ENCODE results near the gene TECR.
"Not testable (repeated sequence)": the region's sequence is repeated elsewhere in the genome, so short reads cannot be mapped to it uniquely, and the experiment has no call there.

Gene TECR

GRCh38 chr19:14561847-14562351 lies 32.5 kb downstream of the TECR start:
- no peak for DNase-seq (ENCODE audit: low read depth)

- DNase-seq (ENCODE audit: low read depth) = no peak
These were observed 33.5 kb downstream of the TECR start for GRCh38 chr19:14562660-14563589.

GRCh38 chr19:14563590-14563926 lies 34.2 kb downstream of the TECR start:
- no peak for DNase-seq (ENCODE audit: low read depth)

- DNase-seq (ENCODE audit: low read depth) = no peak
These were observed 34.7 kb downstream of the TECR start for GRCh38 chr19:14563989-14564651.

GRCh38 chr19:14564652-14565297 lies 35.4 kb downstream of the TECR start:
- not testable (repeated sequence) for DNase-seq (ENCODE audit: low read depth)

GRCh38 chr19:14565298-14565679 lies 35.9 kb downstream of the TECR start:
- DNase-seq (ENCODE audit: low read depth) = no peak

GRCh38 chr19:14565765-14566711 lies 36.6 kb downstream of the TECR start:
- no peak for DNase-seq (ENCODE audit: low read depth)

- no peak for DNase-seq (ENCODE audit: low read depth)
These were observed 37.3 kb downstream of the TECR start for GRCh38 chr19:14566712-14567077.

GRCh38 chr19:14567079-14567478 lies 37.7 kb downstream of the TECR start:
- no peak for DNase-seq (ENCODE audit: low read depth)

- no peak for DNase-seq (ENCODE audit: low read depth)
These were observed 41.6 kb downstream of the TECR start for GRCh38 chr19:14570864-14571527.

GRCh38 chr19:14571695-14572490 lies 42.5 kb downstream of the TECR start, which contains the start of gene NDUFB7:
TSS of gene NDUFB7 (minus strand) at chr19:14572066. CDS start at chr19:14572000, 66 bp downstream.
- peak; percentile 87 for DNase-seq (ENCODE audit: low read depth)

GRCh38 chr19:14575428-14575980 lies 46.1 kb downstream of the TECR start:
- DNase-seq (ENCODE audit: low read depth) = no peak

- DNase-seq (ENCODE audit: low read depth) = no peak
These were observed 47.0 kb downstream of the TECR start for GRCh38 chr19:14576363-14576762.

GRCh38 chr19:14577264-14577663 lies 47.9 kb downstream of the TECR start:
- DNase-seq (ENCODE audit: low read depth) = no peak

GRCh38 chr19:14577885-14578427 lies 48.6 kb downstream of the TECR start:
- no peak for DNase-seq (ENCODE audit: low read depth)

GRCh38 chr19:14580623-14581237 lies 51.3 kb downstream of the TECR start:
- DNase-seq (ENCODE audit: low read depth) = no peak

GRCh38 chr19:14582894-14583340 lies 53.5 kb downstream of the TECR start, which contains the start of gene CLEC17A:
TSS of gene CLEC17A (plus strand) at chr19:14583084. CDS start at chr19:14583161, 77 bp downstream.
- no peak for DNase-seq (ENCODE audit: low read depth)

- DNase-seq (ENCODE audit: low read depth) = not testable (repeated sequence)
These were observed 55.0 kb downstream of the TECR start for GRCh38 chr19:14584372-14584771.

GRCh38 chr19:14585187-14585586 lies 55.8 kb downstream of the TECR start:
- peak; percentile 41 for DNase-seq (ENCODE audit: low read depth)

Measured in HS-5 (cell line).